GM06990 (cell line): ENCODE measurements around the gene NOSIP.

ENCODE experiments used
- DNase-seq: peaks from one replicate; pipeline ENCODE4 v3.0.0-alpha.2; 2011; ENCODE audit not compliant: insufficient read length; ENCODE audit errors: extremely low read depth
- H3K27me3 ChIP-seq: replicated peaks from 2 replicates; pipeline ENCODE4 v1.6.0; 2011; ENCODE audit warnings: low read length; ENCODE audit not compliant: control insufficient read depth, insufficient read depth
- H3K36me3 ChIP-seq: 2 replicates; pipeline ENCODE4 v1.5.1; 2011; ENCODE audit warnings: low read length; ENCODE audit not compliant: control insufficient read depth, insufficient read depth
- H3K4me3 ChIP-seq: replicated peaks from 2 replicates; pipeline ENCODE4 v1.5.1; 2011; ENCODE audit warnings: low read depth, mild to moderate bottlenecking, control low read depth, low read length
- TF ChIP-seq, protein P1 (sequence below): IDR thresholded peaks from 2 replicates; pipeline ENCODE4 v1.5.1; 2011; ENCODE audit warnings: low read length, control low read depth, mild to moderate bottlenecking, inconsistent platforms; ENCODE audit not compliant: insufficient read depth, poor library complexity, severe bottlenecking

Gene NOSIP

GRCh38 chr19:49605605-49606004 lies 25.2 kb upstream of the NOSIP start:
- H3K4me3 ChIP-seq: no peak overlapping the region
- TF ChIP-seq, protein P1, sequence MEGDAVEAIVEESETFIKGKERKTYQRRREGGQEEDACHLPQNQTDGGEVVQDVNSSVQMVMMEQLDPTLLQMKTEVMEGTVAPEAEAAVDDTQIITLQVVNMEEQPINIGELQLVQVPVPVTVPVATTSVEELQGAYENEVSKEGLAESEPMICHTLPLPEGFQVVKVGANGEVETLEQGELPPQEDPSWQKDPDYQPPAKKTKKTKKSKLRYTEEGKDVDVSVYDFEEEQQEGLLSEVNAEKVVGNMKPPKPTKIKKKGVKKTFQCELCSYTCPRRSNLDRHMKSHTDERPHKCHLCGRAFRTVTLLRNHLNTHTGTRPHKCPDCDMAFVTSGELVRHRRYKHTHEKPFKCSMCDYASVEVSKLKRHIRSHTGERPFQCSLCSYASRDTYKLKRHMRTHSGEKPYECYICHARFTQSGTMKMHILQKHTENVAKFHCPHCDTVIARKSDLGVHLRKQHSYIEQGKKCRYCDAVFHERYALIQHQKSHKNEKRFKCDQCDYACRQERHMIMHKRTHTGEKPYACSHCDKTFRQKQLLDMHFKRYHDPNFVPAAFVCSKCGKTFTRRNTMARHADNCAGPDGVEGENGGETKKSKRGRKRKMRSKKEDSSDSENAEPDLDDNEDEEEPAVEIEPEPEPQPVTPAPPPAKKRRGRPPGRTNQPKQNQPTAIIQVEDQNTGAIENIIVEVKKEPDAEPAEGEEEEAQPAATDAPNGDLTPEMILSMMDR: no peak
- DNase-seq: no peak
- peaks cover 21% of the 10 kb centered on the region for H3K36me3 ChIP-seq
- no peaks in the 10 kb centered on the region for H3K27me3 ChIP-seq

DNA sequence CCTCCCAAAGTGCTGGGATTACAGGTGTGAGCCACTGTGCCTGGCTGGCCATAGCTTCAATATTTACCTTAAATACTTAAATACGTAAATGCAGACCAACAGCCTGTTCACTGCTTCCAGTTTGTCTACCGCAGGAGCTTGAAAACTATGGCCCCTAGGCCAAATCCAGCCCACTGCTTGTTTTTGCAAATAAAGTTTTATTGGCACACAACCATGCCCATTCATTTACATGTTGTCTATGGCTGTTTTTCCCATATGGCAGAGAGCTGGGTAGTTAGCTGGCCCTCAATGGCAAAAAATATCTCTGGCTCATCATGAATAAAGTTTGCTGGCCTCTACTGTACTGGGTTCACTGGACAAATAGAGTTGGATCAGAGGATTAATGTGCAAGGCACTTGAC lies 22.4 kb upstream of the NOSIP start:
- Histone ChIP-seq H3K36me3 (peaks cover 25% of the 10 kb centered on the region), H3K4me3 (no peak overlapping the region), H3K27me3 (no peaks in the 10 kb centered on the region)
- TF ChIP-seq, protein P1: no peak
- no peak for DNase-seq

DNA sequence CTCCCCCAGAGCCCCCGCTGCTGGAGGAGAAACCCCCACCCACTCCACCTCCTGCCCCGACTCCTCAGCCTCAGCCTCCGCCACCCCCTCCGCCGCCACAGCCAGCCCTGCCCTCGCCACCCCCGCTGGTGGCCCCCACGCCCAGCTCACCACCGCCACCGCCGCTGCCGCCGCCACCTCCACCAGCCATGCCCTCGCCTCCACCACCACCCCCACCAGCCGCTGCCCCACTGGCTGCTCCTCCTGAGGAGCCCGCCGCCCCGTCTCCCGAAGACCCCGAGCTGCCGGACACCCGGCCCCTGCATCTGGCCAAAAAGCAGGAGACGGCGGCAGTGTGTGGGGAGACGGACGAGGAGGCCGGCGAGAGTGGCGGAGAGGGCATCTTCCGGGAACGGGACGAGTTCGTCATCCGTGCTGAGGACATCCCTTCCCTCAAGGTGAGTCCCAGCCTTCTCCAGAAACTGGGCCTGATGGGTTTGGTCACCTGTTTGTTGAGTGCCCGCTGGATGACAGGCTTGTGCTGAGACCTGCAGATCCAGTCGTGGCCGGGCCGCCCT lies 21.2 kb upstream of the NOSIP start:
- Histone ChIP-seq H3K36me3 (peaks cover 30% of the 10 kb centered on the region), H3K27me3 (no peaks in the 10 kb centered on the region), H3K4me3 (no peak overlapping the region)
- DNase-seq: no peak
- TF ChIP-seq, protein P1: no peak

- TF ChIP-seq, protein P1: no peak
- H3K36me3 ChIP-seq: peaks cover 36% of the 10 kb centered on the region
- H3K4me3 ChIP-seq: no peak overlapping the region
- H3K27me3 ChIP-seq: no peaks in the 10 kb centered on the region
- DNase-seq: no peak
These were observed 19.3 kb upstream of the NOSIP start for GRCh38 chr19:49599378-49600295.

- no peak for DNase-seq
- no peaks in the 10 kb centered on the region for H3K27me3 ChIP-seq
- TF ChIP-seq, protein P1: no peak
- peaks cover 34% of the 10 kb centered on the region for H3K36me3 ChIP-seq
- H3K4me3 ChIP-seq: no peak overlapping the region
These were observed 17.3 kb upstream of the NOSIP start for GRCh38 chr19:49597703-49597974.
